Measurements from ENCODE around the gene CAMTA1. TPM values are rescaled to one million over a fixed set of nuclear protein-coding genes. Genes with fewer than 3 reads are reported as not detected.

Gene CAMTA1
- total RNA-seq, 5 donors from 2014 or later (not counting 1 experiment from before 2014, with no cell fraction given) = 29.7 to 37.4 (median 34.6) TPM

DNA sequence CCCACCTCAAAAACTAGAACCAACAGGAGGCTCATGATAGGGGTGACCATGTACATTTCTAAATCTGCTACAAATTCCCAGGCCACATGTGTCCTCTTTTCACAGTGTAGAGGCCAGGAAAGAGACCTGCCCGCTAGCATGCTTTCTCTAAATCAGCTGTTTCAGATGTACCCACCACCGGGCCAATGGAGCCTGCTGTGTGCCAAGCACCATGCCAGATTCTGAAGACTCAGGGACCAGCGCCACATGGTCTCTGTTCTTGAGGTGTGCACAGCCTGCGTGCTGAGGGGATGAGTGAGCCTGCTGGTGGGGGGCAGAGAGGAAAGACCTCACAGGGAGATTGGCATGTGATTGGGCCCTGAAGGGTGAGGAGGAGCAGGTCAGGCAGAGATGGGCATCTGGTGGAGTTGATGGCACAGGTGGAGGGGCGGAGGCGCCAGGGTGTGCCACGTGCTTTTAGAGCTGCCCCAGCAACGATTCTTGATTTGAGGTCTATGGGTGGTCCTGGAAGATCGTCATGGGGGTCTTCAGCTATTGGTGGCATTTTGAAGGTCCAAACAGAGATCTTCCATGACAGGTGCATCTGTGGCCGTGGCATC lies 500.7 kb downstream of the CAMTA1 start:
- DNase-seq = no peak
- Mint-ChIP-seq H3K36me3 (no peaks in the 10 kb centered on the region), H3K4me1 (no peaks in the 10 kb centered on the region), H3K27me3 (peaks cover 31 to 33% of the 10 kb centered on the region in 2 donors), H3K27ac (no peak overlapping the region), H3K4me3 (no peak overlapping the region), H3K9me3 (peaks cover 0 to 6% (median 0%) of the 10 kb centered on the region in 3 donors)
- ATAC-seq (replicated peaks in 1 of 4) = no peak
- no peak overlapping the region for H3K27ac ChIP-seq (ENCODE audit: low read length)
- peaks cover 0 to 11% of the 10 kb centered on the region in 2 experiments for H3K27me3 ChIP-seq (replicated peaks in 1 of 2; ENCODE audit: control insufficient read depth in 2 of 2, extremely low read depth in 1 of 2, insufficient read depth in 2 of 2, low read length in 1 of 2)
- no peaks in the 10 kb centered on the region for H3K4me1 ChIP-seq (ENCODE audit: control insufficient read depth in 1 of 2, extremely low read depth in 1 of 2, insufficient read depth in 2 of 2, low read length in 2 of 2)
- ChIA-PET POLR2A (no interaction called here), CTCF (no interaction called here)
- no peaks in the 10 kb centered on the region for H3K9me3 ChIP-seq
- H3K4me3 ChIP-seq (ENCODE audit: control insufficient read depth in 1 of 2, extremely low read depth in 1 of 2, low read length in 1 of 2) = no peak overlapping the region
- no peaks in the 10 kb centered on the region for H3K36me3 ChIP-seq (ENCODE audit: control insufficient read depth in 2 of 2, extremely low read depth in 1 of 2, insufficient read depth in 1 of 2, low read length in 1 of 2)
- 71% methylated on average over 10 of the region's 10 CpGs for WGBS (ENCODE audit: insufficient coverage)

DNA sequence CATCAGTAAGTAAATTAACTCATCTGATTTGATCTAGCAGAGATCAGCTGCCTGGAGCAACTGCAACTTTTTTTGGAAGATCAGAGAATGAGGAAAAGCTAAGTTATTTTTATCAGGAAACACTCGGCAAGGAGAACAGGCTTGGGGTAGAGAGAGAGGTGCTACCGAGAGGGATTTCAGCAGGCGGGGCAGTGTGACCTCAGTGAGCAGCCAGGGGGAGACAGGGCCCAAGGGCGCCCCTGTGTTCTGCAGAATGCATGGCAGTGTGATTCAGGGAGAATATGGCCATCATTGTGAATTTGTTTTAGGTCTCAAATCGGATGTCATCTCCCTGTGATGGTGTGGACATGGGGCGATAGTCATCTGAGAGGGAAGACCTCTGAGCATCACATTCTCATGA lies 501.8 kb downstream of the CAMTA1 start:
- Mint-ChIP-seq H3K27me3 (peaks cover 28 to 33% of the 10 kb centered on the region in 2 donors), H3K4me3 (no peak overlapping the region), H3K9me3 (peaks cover 0 to 6% (median 0%) of the 10 kb centered on the region in 3 donors), H3K36me3 (no peaks in the 10 kb centered on the region), H3K27ac (no peak overlapping the region), H3K4me1 (no peaks in the 10 kb centered on the region)
- no peaks in the 10 kb centered on the region for H3K4me1 ChIP-seq (ENCODE audit: control insufficient read depth in 1 of 2, extremely low read depth in 1 of 2, insufficient read depth in 2 of 2, low read length in 2 of 2)
- H3K4me3 ChIP-seq (ENCODE audit: control insufficient read depth in 1 of 2, extremely low read depth in 1 of 2, low read length in 1 of 2) = no peak overlapping the region
- 71% methylated on average over 4 of the region's 6 CpGs for WGBS (ENCODE audit: insufficient coverage)
- DNase-seq = no peak
- H3K27me3 ChIP-seq (replicated peaks in 1 of 2; ENCODE audit: control insufficient read depth in 2 of 2, extremely low read depth in 1 of 2, insufficient read depth in 2 of 2, low read length in 1 of 2) = peaks cover 0 to 14% of the 10 kb centered on the region in 2 experiments
- no peaks in the 10 kb centered on the region for H3K36me3 ChIP-seq (ENCODE audit: control insufficient read depth in 2 of 2, extremely low read depth in 1 of 2, insufficient read depth in 1 of 2, low read length in 1 of 2)
- no peak overlapping the region for H3K27ac ChIP-seq (ENCODE audit: low read length)
- no peaks in the 10 kb centered on the region for H3K9me3 ChIP-seq
- no peak for ATAC-seq (replicated peaks in 1 of 4)
- ChIA-PET CTCF (no interaction called here), POLR2A (no interaction called here)

DNA sequence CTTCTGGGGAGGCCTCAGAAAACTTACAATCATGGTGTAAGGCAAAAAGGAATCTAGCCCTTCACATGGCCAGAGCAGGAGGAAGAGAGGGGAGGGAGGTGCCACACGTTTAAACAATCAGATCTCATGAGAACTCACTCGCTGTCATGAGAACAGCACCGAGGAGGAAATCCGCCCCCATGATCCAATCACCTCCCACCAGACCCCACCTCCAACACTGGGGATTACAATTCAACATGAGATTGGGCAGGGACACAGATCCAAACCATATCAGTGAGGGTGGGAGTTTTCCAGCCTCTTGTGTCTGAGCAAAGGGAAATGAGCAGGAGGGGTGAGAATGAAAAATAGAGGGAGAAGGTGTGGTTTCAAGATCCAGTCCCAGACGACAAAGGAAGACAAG lies 503.7 kb downstream of the CAMTA1 start:
- no peaks in the 10 kb centered on the region for H3K9me3 ChIP-seq
- no CpG with 5 or more reads among the region's 5 CpGs for WGBS (ENCODE audit: insufficient coverage)
- no peak overlapping the region for H3K4me3 ChIP-seq (ENCODE audit: control insufficient read depth in 1 of 2, extremely low read depth in 1 of 2, low read length in 1 of 2)
- H3K36me3 ChIP-seq (ENCODE audit: control insufficient read depth in 2 of 2, extremely low read depth in 1 of 2, insufficient read depth in 1 of 2, low read length in 1 of 2) = no peaks in the 10 kb centered on the region
- H3K9me3 Mint-ChIP-seq = peaks cover 0 to 6% (median 0%) of the 10 kb centered on the region in 3 donors
- no peak overlapping the region for H3K27ac ChIP-seq (ENCODE audit: low read length)
- no peaks in the 10 kb centered on the region for H3K4me1 ChIP-seq (ENCODE audit: control insufficient read depth in 1 of 2, extremely low read depth in 1 of 2, insufficient read depth in 2 of 2, low read length in 2 of 2)
- ChIA-PET POLR2A (no interaction called here), CTCF (no interaction called here)
- H3K4me1 Mint-ChIP-seq = no peaks in the 10 kb centered on the region
- H3K27ac Mint-ChIP-seq = no peak overlapping the region
- DNase-seq (no peak), ATAC-seq (replicated peaks in 1 of 4) (no peak)
- H3K4me3 Mint-ChIP-seq = no peak overlapping the region
- peaks cover 17 to 29% of the 10 kb centered on the region in 2 donors for H3K27me3 Mint-ChIP-seq
- peaks cover 0 to 12% of the 10 kb centered on the region in 2 experiments for H3K27me3 ChIP-seq (replicated peaks in 1 of 2; ENCODE audit: control insufficient read depth in 2 of 2, extremely low read depth in 1 of 2, insufficient read depth in 2 of 2, low read length in 1 of 2)
- no peaks in the 10 kb centered on the region for H3K36me3 Mint-ChIP-seq

DNA sequence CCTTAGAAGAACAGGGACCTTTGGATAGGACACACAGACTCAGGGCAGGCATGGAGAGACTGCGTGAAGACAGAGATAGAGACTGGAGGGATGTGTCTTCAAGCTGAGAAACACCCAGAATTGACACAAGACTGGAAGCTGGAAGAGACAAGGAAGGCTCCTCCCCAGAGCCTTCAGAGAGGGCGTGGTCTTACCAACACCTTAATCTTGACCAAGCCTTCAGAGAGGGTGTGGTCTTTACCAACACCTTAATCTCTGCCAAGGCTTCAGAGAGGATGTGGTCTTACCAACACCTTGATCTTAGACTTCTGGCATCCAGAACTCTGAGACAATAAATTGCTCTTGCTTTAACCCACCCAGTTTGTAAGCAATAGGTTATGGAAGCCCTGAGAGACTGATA lies 504.4 kb downstream of the CAMTA1 start:
- Histone ChIP-seq H3K27me3 (replicated peaks in 1 of 2; ENCODE audit: control insufficient read depth in 2 of 2, extremely low read depth in 1 of 2, insufficient read depth in 2 of 2, low read length in 1 of 2) (peaks cover 0 to 17% of the 10 kb centered on the region in 2 experiments), H3K36me3 (ENCODE audit: control insufficient read depth in 2 of 2, extremely low read depth in 1 of 2, insufficient read depth in 1 of 2, low read length in 1 of 2) (no peaks in the 10 kb centered on the region), H3K9me3 (no peaks in the 10 kb centered on the region), H3K4me1 (ENCODE audit: control insufficient read depth in 1 of 2, extremely low read depth in 1 of 2, insufficient read depth in 2 of 2, low read length in 2 of 2) (no peaks in the 10 kb centered on the region), H3K27ac (ENCODE audit: low read length) (no peak overlapping the region), H3K4me3 (ENCODE audit: control insufficient read depth in 1 of 2, extremely low read depth in 1 of 2, low read length in 1 of 2) (no peak overlapping the region)
- no peak for ATAC-seq (replicated peaks in 1 of 4)
- Mint-ChIP-seq H3K9me3 (peaks cover 0 to 6% (median 0%) of the 10 kb centered on the region in 3 donors), H3K4me1 (no peaks in the 10 kb centered on the region), H3K27ac (no peak overlapping the region), H3K4me3 (no peak overlapping the region), H3K36me3 (no peaks in the 10 kb centered on the region), H3K27me3 (peaks cover 14 to 27% of the 10 kb centered on the region in 2 donors)
- POLR2A ChIA-PET = no interaction called here
- 50% methylated on average over 1 of the region's 2 CpGs for WGBS (ENCODE audit: insufficient coverage)
- DNase-seq = no peak
- CTCF ChIA-PET = no interaction called here

DNA sequence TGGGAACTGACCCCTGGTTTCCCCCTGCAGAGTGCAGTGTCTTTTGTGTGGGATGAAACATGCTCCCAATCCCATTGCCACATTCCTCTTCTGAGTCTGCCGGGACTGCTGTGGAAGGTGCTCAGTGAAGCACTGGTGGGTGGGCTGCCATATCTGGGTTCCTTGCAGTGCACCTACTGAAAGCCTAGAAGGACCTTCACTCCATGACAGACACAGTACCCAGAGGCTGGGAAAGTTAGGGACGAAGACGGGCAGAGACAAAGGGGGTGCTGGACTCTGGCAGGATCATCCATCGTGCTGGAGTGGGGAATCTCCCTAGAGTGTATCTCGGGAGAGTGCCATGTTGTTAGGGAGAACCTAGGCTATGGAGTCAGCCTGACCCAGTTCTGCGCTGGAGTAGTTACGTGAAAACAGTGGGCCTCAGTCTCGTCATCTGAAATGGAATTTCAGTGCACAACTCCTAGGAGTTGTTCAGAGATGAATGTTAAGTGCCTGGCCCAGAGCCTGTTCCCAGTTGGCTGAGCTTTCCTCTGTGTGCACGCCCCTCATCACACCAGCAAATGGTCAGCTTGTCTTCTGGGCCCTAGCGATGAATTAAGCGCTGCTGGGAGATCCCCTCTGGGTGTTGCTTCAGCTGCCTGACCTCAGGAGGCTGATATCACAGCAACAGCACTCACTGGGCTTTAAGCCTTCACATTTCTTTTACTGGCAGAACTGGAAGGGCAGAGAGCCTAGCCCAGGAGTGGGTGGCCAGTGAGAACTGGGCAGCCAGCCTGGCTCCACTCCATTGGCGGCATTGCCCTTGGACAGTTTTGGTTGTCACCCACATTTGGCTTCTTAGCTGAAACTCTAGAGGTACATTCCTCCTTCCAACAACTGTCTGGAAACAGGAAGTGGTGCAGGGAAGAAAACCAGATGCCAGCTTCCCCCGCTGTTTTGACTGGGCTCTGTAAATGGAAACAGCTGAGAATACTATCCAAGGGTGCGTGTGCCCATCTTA lies 506.0 kb downstream of the CAMTA1 start:
- WGBS (ENCODE audit: insufficient coverage) = 65% methylated on average over 10 of the region's 14 CpGs
- H3K4me3 Mint-ChIP-seq = no peak overlapping the region
- ATAC-seq (replicated peaks in 1 of 4) (no peak), DNase-seq (no peak)
- Histone ChIP-seq H3K27me3 (replicated peaks in 1 of 2; ENCODE audit: control insufficient read depth in 2 of 2, extremely low read depth in 1 of 2, insufficient read depth in 2 of 2, low read length in 1 of 2) (peaks cover 0 to 20% of the 10 kb centered on the region in 2 experiments), H3K4me1 (ENCODE audit: control insufficient read depth in 1 of 2, extremely low read depth in 1 of 2, insufficient read depth in 2 of 2, low read length in 2 of 2) (no peaks in the 10 kb centered on the region), H3K27ac (ENCODE audit: low read length) (no peak overlapping the region), H3K9me3 (no peaks in the 10 kb centered on the region), H3K4me3 (ENCODE audit: control insufficient read depth in 1 of 2, extremely low read depth in 1 of 2, low read length in 1 of 2) (no peak overlapping the region), H3K36me3 (ENCODE audit: control insufficient read depth in 2 of 2, extremely low read depth in 1 of 2, insufficient read depth in 1 of 2, low read length in 1 of 2) (no peaks in the 10 kb centered on the region)
- H3K9me3 Mint-ChIP-seq = peaks cover 0 to 6% (median under 1%) of the 10 kb centered on the region in 3 donors
- no peaks in the 10 kb centered on the region for H3K36me3 Mint-ChIP-seq
- ChIA-PET POLR2A (no interaction called here), CTCF (no interaction called here)
- H3K4me1 Mint-ChIP-seq = no peaks in the 10 kb centered on the region
- peaks cover 5 to 25% of the 10 kb centered on the region in 2 donors for H3K27me3 Mint-ChIP-seq
- H3K27ac Mint-ChIP-seq = no peak overlapping the region

DNA sequence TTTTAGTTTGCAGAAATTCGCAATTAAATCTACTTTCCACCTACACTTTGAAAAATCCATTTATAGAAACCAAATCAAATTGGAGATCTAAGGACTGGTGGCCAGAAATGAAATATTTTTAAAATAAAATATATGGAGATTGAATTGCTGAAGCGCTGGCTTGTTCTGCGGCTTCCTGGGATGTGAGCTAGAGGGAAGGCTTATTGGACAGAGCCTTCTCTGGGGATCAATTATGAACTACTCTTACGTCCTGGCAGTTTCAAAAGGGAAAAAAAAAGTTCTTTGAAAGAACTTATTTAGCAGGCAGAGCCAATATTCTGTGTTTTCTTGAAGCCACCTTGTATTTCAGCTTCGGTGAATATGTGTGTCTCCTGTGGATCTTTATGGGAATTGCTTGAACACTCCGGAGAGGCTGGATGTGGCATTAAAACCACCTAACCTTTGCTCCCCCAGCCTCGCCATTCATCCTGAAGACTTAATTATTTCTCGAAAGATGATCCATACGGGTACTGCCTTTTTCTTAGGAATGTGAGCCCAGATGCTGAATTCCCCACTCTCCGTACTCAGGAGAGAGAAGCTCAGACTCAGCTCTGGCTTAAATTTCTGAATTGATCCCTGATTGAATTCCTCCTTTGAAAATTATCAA lies 506.9 kb downstream of the CAMTA1 start:
- Histone ChIP-seq H3K4me1 (ENCODE audit: control insufficient read depth in 1 of 2, extremely low read depth in 1 of 2, insufficient read depth in 2 of 2, low read length in 2 of 2) (no peaks in the 10 kb centered on the region), H3K9me3 (no peaks in the 10 kb centered on the region), H3K36me3 (ENCODE audit: control insufficient read depth in 2 of 2, extremely low read depth in 1 of 2, insufficient read depth in 1 of 2, low read length in 1 of 2) (no peaks in the 10 kb centered on the region), H3K4me3 (ENCODE audit: control insufficient read depth in 1 of 2, extremely low read depth in 1 of 2, low read length in 1 of 2) (no peak overlapping the region), H3K27me3 (replicated peaks in 1 of 2; ENCODE audit: control insufficient read depth in 2 of 2, extremely low read depth in 1 of 2, insufficient read depth in 2 of 2, low read length in 1 of 2) (peaks cover 0 to 20% of the 10 kb centered on the region in 2 experiments), H3K27ac (ENCODE audit: low read length) (no peak overlapping the region)
- WGBS (ENCODE audit: insufficient coverage) = 81% methylated on average over 6 of the region's 10 CpGs
- Mint-ChIP-seq H3K36me3 (no peaks in the 10 kb centered on the region), H3K9me3 (peaks cover 0 to 10% (median 4%) of the 10 kb centered on the region in 3 donors), H3K4me3 (no peak overlapping the region), H3K27ac (no peak overlapping the region), H3K4me1 (no peaks in the 10 kb centered on the region), H3K27me3 (peaks cover 3 to 22% of the 10 kb centered on the region in 2 donors)
- DNase-seq (no peak), ATAC-seq (replicated peaks in 1 of 4) (no peak)
- CTCF ChIA-PET = no interaction called here
- POLR2A ChIA-PET = no interaction called here

All from T-cell (primary cell).